GOT3 (cell line): Measurements from ENCODE around the gene MBIP.
A peak's percentile ranks its signal among the peaks of the same experiment; 100 is the strongest.
"Not testable (repeated sequence)": the region's sequence is repeated elsewhere in the genome, so short reads cannot be mapped to it uniquely, and the experiment has no call there.

Experiments
- DNase-seq: peaks from one replicate; lab custom pipeline; 2025; ENCODE audit warnings: mixed read lengths; lab: John Stamatoyannopoulos, UW

The MBIP gene

GRCh38 chr14:36320200-36320896 lies at the start of gene MBIP:
TSS of gene MBIP (minus strand) at chr14:36320637. CDS start at chr14:36320588, 49 bp downstream.
- DNase-seq, result peak; percentile 41

GRCh38 chr14:36367985-36368774 lies 47.7 kb upstream of the MBIP start:
- no peak for DNase-seq

- no peak for DNase-seq
Measured at GRCh38 chr14:36365766-36366165, 45.3 kb upstream of the MBIP start.

- no peak for DNase-seq
Measured at GRCh38 chr14:36363704-36364103, 43.3 kb upstream of the MBIP start.

GRCh38 chr14:36362648-36363047 lies 42.2 kb upstream of the MBIP start:
- DNase-seq, result no peak

- no peak for DNase-seq
Measured at GRCh38 chr14:36361210-36361853, 40.9 kb upstream of the MBIP start.

- DNase-seq, result no peak
Measured at GRCh38 chr14:36356862-36357261, 36.4 kb upstream of the MBIP start.

GRCh38 chr14:36346052-36346451 lies 25.6 kb upstream of the MBIP start:
- DNase-seq, result no peak

- no peak for DNase-seq
Measured at GRCh38 chr14:36344211-36344610, 23.8 kb upstream of the MBIP start.

GRCh38 chr14:36341811-36342210 lies 21.4 kb upstream of the MBIP start:
- not testable (repeated sequence) for DNase-seq

- DNase-seq, result no peak
Measured at GRCh38 chr14:36340276-36340890, 19.9 kb upstream of the MBIP start.

- DNase-seq, result no peak
Measured at GRCh38 chr14:36339816-36340215, 19.4 kb upstream of the MBIP start.

- DNase-seq, result no peak
Measured at GRCh38 chr14:36333119-36333518, 12.7 kb upstream of the MBIP start.

GRCh38 chr14:36327573-36327972 lies 7.1 kb upstream of the MBIP start:
- DNase-seq, result not testable (repeated sequence)

- no peak for DNase-seq
Measured at GRCh38 chr14:36325853-36326252, 5.4 kb upstream of the MBIP start.

- no peak for DNase-seq
Measured at GRCh38 chr14:36324897-36325296, 4.5 kb upstream of the MBIP start.

- DNase-seq, result no peak
Measured at GRCh38 chr14:36320897-36321381, 502 bp upstream of the MBIP start.

- no peak for DNase-seq
Measured at GRCh38 chr14:36319899-36320199, 588 bp downstream of the MBIP start.

GRCh38 chr14:36317650-36318049 lies 2.8 kb downstream of the MBIP start:
- no peak for DNase-seq

GRCh38 chr14:36316131-36316530 lies 4.3 kb downstream of the MBIP start:
- DNase-seq, result no peak

GRCh38 chr14:36315159-36315853 lies 5.1 kb downstream of the MBIP start:
- DNase-seq, result no peak

- no peak for DNase-seq
Measured at GRCh38 chr14:36313898-36314297, 6.5 kb downstream of the MBIP start.
